Fibroblast of pulmonary artery (primary cell): ENCODE results near the gene ZBED4.

Experiments
- DNase-seq: peaks from one replicate; pipeline ENCODE4 v3.0.0-alpha.2; 2010; ENCODE audit warnings: low read depth
- H3K4me3 ChIP-seq: replicated peaks from 2 replicates; pipeline ENCODE4 v1.5.1; 2011; ENCODE audit warnings: low read depth, mild to moderate bottlenecking, control low read depth, low read length, moderate library complexity
- CTCF ChIP-seq: IDR thresholded peaks from 2 replicates; pipeline ENCODE4 v1.5.1; 2011; ENCODE audit warnings: mild to moderate bottlenecking, control low read depth, low read length, inconsistent platforms; ENCODE audit errors: missing control alignments

Gene ZBED4

GRCh38 chr22:49852898-49853894 lies at the start of gene ZBED4:
Gene ZBED4, plus strand, starts transcription at chr22:49853844. Its CDS starts 29,819 bp downstream, at chr22:49883663.
- H3K4me3 ChIP-seq: peak within 1 kb of the TSS; percentile 81
- no peak for TF ChIP-seq CTCF
- peak; percentile 97 for DNase-seq

- TF ChIP-seq CTCF: no peak
- DNase-seq: no peak
- H3K4me3 ChIP-seq: no peak overlapping the region
Observed at GRCh38 chr22:49807129-49807528, 46.5 kb upstream of the ZBED4 start.

GRCh38 chr22:49807780-49808708 lies 45.6 kb upstream of the ZBED4 start:
- TF ChIP-seq CTCF: no peak
- no peak overlapping the region for H3K4me3 ChIP-seq
- DNase-seq: peak; percentile 13

GRCh38 chr22:49810363-49811019 lies 43.2 kb upstream of the ZBED4 start:
- no peak for TF ChIP-seq CTCF
- peak; percentile 57 for DNase-seq
- H3K4me3 ChIP-seq: no peak overlapping the region

GRCh38 chr22:49811020-49811791 lies 42.4 kb upstream of the ZBED4 start:
- no peak for DNase-seq
- no peak overlapping the region for H3K4me3 ChIP-seq
- no peak for TF ChIP-seq CTCF

- peak; percentile 22 for DNase-seq
- no peak for TF ChIP-seq CTCF
- no peak overlapping the region for H3K4me3 ChIP-seq
Observed at GRCh38 chr22:49812838-49813237, 40.8 kb upstream of the ZBED4 start.
